Left renal pelvis (tissue), 4 donors: Measurements from ENCODE around the gene TDP1. TPM values are rescaled to one million over a fixed set of nuclear protein-coding genes. Genes with fewer than 3 reads are reported as not detected.

ENCODE experiments used
- DNase-seq, 4 donors: peaks; one replicate each; pipeline ENCODE4 v3.0.0-alpha.2; 2013; ENCODE audit warnings: low read depth in 4 of 4, low spot score in 3 of 4
- polyA plus RNA-seq, 4 donors: library from polyadenylated mRNA; unstranded; fragments of 120-200 nt; gene quantifications; one replicate each; pipeline ENCODE4 v1.2.1, GENCODE V29; 2013; ENCODE audit not compliant: insufficient read length in 4 of 4

TDP1 gene
- 10 to 100 TPM; 13.2 to 25.6 (median 23.3) TPM for polyA plus RNA-seq

DNA sequence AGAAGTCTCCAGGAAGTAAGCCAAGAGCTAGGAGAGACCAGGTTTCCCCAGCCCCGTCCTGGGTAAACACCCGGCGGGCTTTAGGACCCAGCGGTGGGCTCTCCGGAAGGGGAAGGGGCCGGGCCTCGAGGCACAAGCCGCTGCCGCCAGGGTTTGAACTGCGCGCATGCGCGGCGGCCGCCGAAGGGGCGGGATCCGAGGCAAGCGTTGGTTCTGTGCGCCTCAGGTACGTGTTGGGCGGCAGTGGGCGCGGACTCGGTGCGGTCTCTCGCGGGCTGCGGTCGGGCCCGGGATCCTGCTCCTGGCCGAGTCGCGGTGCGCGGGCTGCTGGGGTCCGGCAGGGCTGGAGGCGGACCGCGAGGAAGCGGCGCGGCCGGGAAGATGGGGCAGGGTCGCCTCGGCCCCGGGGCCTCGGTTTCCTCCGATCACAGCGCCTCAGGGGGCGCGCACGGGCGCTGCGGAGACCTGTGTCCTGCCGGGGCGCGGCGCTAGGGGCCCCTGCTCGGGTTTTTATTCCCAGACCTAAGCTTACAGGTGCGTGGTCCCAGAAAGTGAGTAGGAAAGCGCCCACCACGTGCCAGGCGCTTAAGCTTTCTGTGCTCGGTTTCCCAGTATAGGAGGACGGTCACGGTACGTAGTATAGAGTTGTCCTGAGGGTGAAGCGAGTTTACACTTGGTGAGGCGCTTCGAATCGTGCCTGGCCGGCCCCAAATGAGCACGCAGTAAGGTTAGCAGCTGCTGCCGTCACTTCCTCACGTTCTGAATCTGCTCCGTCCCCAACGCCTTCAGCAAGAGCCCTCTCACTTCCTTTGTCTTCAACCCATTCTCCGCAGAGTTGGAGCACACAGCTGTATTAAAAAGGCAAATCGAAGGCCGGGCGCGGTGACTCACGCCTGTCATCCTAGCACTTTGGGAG, at the start of gene TDP1:
Gene TDP1, plus strand, starts transcription at position 183 of the 916 bp plus-strand sequence. CDS start 7,188 bp downstream, outside the sequence.
- DNase-seq: peak; percentile 89 to 94 (median 90)

DNA sequence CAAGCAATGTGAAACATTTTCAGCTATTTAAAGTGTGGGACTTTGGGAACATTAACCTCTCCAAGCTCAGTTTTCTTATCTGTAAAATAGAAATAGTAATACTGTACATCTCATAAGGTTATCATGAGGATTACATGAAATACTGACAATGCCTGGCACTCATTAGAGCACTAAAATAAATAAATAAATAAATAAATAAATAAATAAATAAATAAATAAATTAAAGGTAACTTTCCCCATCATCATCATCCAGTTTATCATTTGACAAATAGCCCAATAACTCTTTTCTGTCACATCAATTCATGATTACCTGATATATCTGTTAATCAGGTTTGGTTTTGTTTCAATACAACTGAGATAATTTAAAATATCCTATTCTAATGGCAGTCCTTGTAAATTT, 49.7 kb upstream of the TDP1 start:
- DNase-seq: no peak

DNA sequence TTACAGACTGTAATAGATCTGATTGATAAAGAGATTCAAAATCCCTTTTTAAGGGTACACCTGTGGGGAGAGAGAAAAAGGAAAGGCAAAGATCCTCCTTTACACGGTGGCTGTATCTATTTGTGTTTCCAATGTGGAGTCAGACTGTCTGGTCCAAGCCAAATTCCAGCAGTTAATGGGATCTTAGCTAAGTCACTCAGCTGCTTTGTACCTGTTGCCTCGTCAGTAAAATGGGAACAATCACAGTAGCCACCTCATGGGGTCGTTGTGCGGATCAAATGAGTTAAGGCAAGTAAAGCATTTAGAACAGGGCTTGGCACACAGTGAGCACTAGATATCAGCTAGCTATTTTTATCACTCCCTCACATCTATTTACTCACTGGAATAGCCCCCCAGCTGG, 48.1 kb upstream of the TDP1 start:
- DNase-seq: no peak

DNA sequence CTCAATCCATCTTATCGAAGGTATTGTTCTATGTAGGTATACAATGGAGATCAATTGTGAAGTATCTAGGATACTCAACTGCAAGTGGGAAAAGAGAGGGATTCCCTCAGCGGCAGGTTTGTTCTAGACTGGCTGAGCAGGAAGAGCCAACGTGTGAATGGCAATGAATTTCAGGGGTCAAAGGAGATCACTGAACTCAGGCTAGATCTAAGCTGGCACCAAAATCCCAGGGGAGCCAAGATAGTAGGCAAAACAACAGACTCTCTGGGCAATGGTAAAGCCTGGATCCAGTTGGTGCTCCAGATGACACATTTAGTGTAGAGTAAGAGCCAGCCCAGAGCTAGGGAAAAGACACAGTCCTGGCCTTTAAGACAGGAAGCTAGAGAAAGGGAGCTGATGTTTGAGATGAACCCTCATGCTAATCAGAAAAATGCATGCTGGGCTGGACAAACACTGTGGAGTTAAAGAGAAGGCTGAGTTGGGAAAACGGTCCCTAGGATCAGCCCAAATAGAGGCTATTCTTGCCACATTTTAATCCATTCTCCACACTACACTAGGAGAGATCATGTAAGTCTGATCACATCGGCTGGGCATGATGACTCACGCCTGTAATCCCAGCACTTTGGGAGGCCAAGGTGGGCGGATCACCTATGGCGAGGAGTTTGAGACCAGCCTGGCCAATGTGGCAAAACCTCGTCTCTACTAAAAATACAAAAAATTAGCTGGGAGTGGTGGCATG, 46.8 kb upstream of the TDP1 start:
- DNase-seq: no peak

DNA sequence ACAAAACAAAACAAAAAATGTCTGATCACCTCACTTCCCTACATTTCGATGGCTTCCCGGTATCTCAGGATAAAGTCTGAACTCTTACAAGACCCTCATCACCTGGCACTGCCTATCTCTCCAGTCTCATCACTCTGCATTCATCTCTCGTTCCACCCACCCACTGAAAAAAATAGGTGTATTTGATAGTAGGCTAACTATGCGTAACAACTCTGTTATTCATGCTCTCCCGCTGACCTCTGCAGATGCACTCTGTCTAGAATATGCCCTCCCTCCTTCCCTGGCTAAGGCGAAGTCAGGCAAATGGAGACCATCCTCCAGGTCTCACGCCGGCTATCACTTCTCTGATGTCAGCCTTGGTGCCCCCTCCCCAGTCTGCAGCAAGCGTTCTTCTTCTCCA, 46.1 kb upstream of the TDP1 start:
- DNase-seq: no peak

DNA sequence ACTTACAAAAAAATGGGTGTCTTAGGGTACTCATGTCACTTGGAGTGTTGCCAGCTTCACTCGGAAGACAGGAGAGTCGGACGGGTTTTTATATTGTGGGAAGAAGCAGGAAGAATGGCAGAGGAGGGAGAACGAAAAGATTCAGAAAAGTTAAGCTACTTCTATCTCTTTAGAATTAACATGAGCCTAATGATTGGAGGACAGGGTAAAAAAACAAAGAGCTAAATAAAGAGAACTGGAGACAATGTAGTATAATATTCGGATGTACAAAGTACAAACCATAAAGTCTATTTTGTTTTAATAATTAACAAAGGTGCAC, 45.1 kb upstream of the TDP1 start:
- no peak for DNase-seq

DNA sequence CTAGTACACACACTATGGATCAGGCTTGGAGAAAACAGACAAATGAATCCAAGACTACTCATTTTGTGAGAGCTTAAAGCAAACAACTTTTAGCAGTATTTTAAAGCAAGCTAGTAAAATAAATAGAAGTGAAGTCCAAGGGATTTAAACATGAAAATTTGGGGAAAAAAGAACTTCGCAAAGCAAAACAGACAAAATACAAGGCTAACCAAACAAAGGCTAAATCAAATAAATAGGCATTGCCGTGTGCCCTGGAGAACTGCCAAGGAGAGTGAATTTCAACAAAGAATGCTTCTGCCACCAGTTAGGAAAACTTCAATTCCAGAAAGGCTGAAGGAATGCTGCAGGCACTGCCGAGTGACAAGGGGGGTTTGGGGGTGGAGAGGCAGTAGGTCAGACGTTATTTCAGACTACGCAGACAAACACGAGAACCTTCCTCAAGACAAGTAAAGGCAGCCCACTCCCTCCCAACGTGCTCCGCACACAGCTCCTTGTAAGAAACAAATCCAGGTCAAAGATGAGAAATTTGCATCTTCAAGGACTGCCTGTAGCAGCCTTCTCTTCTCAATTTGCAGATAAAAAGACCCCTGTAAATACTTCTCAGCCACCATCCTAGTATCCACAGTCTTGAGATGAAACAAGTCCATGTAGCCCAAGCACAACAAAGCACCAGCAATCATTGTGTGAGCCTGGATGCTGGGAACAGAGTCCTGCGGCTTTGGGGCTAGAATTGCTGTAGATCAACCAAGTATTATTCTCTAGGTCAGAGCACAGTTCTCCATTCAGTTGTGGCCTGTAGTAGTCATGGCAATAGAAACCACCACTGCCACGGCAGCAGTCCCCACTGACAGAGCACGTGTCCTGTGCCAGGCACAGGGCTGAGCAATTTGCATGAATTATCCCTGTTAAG, 44.5 kb upstream of the TDP1 start:
- DNase-seq: peak in 1 of 4 donors; percentile 30

DNA sequence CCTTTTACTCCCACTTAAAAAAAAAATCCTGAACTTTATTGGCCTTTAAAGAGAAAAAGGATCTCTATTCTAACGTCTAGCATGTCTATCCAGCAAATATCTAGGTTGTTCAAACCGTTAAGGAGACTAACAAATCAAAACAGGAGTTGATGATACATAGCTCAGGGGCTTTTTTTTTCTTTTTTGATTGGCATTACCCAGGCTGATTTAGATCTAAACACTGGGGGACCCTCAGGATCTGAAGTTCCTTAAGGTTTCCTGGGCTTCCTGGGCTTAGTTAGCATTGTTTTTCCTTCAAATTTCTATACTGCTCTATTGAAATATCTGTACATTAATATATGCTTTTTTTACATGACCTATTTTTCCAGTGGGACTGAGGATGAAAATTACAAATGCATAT, 43.5 kb upstream of the TDP1 start:
- no peak for DNase-seq

DNA sequence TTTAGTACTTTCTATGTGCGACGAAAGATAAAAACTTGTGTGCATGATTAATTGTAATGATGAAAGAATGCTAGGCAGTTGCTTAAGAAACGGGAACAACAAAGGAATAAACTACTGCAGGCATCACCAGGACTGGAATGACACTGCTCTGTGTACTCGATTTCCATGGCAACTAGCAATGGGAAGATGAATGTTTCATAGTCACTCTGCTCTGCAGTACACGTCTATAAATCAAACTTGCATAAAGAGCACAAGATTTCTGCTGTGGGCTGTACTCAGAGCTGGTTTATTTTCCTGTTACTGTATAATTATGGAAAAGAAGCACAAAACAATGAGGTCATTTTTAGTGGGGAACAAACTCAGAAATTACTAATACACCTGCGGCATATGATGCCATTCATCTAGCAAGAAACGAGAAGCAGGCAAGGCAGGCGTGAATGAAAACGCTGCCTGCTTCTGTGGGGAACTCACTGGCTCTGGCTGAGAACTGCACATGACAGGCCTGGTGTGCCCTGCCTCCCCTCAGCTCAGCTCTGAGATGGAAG, 43.0 kb upstream of the TDP1 start:
- DNase-seq: peak in 3 of 4 donors; percentile 45 to 64 (median 62)

DNA sequence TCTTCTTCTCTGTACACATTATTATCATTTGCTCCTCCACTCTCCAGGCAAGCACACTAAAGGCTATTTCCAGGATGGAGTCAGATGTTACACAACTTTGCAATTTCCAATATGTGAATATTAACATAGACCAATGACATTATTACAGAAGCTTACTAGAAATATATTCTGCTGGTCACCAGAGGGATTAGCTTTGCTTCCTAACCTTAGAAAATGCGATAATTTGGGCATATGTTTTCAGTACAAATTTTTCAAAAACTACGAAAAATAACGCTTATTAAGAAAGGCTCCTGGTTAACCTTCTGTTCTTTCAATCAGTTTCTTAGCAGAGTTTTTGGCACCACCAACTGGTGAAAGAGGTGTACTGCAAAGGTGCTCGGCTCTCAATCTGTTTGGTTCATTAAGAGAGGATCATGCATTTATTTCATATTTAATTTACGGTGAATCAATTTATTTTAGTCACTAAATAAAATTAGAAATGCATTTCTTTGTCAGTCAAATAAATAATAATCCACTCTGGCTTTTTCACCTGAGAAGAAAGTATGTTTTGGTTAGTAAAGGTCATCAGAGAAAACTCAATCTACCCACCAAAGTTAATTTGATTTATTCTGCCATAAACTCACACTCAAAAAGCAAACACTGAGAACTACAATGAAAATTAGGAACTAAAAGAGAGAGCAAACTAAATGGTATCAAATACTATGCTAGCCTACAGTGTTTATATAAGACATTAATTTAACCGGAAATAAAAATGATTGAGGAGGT, 40.4 kb upstream of the TDP1 start:
- peak in 2 of 4 donors; percentile 53 to 57 for DNase-seq

DNA sequence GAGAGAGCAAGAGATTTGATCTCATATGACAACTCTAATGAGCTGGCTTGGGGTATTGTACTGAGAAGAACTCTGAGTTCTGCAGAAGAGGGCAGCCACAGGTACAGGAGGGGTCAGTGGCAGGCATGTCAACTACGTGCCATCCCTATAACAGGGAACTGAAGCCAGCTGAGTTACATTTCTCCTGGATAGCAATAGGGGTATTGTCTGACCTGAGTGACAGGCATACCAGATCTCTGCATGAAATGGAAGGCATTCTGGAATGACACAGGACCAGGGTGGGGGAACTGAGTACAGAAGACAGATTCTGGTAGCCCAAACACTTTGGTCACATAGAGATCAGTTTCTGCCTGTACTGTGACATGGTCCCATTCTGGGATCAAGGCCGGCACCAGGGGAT, 37.0 kb upstream of the TDP1 start:
- DNase-seq: no peak

DNA sequence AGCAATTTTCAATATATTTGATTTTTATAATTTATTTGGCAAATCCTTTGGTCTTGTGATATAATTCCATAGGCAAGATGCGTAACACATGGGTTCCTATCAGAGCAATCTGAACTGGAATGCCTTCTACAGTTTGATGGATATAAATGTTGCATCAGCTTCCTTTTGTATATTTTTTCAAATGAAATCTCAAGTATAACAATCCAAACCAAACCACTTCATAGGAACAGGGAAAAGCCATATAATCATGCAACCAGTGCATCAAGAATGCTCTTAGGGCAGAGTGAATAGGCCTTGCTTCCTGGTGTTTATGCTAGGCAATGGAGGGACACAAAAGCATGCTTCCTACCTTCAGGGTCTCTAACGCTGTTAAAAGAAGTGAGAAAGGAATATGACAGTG, 35.7 kb upstream of the TDP1 start:
- no peak for DNase-seq

DNA sequence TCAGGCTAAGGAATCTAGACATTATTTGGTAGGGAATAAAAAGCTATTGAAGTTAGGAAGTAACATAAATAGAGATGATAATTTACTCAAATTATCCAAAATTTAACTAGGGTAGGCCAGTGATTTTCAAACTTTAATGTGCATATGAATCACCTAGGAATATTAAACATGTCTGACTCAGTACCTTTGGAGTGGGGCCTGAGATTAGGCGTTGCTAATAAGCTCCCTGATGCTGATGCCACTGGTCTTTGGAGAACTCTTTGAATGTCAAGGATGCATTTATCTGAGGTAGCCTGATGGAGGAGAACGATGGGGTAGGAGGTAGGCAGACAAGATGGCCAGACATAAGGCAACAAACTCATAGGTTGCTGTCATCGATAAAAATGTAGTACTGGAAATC, 34.4 kb upstream of the TDP1 start:
- no peak for DNase-seq

DNA sequence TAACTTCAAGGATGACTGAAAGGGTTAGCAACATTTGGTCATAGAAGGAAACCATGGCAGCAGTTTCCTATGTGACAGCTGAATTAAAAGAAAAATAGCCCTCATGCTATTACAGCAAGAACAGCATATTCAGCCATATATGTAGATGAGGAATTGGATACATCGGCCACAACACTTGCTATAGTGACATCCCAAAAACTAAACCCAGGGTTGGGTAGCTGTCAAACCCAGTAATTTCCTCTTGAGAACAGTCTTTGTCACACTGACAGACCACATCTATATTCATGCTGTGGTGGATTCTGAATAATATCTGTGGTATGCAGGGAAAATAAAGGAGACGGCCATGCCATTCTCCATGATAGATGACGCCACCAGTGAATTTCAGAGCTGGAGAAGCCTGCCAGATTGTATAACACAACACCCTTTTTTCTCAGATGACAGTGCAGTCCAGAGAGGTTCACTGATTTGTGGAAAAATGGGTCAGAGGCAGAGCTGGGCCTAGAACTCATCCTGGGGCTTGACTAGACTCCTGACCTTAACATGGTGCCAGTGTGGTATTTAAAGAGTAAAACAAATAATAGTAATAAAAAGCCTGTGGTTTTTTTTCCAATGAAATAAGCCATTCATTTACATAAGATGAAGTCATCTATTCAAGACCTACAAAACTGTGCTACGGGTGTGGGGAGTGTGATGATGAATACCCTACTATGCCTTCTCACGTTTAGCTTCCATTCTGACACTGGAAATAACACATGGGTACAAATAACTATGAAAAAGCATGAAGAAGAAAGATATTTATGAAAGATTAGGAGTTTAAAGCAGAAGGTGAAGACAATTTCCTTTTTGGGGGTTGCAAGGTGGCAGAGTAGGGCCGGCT, 33.5 kb upstream of the TDP1 start:
- no peak for DNase-seq

DNA sequence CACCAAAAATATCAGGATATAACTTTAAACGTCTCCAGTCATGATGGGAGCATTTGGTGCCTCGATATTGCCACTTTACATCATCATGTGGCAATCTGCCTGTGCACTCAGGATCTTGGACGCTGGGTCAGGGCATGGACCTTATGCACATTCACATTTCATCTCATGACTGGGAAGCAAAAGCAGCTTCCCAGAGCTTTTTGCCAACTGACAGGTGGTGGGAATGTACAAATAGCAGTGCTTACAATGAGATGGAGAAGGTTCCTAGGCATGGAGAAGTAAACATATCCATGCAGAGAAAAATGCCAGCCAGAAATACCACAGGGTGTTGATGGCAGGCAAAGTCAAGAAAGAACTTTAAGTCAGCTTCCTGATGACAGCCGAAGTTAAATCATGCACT, 31.5 kb upstream of the TDP1 start:
- DNase-seq: no peak

DNA sequence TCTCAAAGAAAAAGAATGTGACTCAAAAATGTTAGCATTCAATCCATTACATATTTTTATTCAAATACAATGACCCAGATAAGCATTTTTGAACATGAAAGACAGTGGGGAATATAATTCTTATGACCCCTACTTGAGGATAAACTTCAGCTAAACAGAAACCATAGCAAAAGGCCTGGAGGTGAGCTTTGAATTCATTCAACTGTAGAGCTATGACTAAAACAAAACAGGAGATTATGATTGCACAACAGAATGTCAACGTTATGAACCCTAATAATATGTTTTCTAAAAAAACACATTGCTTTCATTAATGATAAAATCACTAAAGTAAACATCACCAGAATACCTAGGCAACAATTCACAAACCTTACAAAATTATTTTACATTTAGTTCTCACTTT, 29.0 kb upstream of the TDP1 start:
- no peak for DNase-seq

DNA sequence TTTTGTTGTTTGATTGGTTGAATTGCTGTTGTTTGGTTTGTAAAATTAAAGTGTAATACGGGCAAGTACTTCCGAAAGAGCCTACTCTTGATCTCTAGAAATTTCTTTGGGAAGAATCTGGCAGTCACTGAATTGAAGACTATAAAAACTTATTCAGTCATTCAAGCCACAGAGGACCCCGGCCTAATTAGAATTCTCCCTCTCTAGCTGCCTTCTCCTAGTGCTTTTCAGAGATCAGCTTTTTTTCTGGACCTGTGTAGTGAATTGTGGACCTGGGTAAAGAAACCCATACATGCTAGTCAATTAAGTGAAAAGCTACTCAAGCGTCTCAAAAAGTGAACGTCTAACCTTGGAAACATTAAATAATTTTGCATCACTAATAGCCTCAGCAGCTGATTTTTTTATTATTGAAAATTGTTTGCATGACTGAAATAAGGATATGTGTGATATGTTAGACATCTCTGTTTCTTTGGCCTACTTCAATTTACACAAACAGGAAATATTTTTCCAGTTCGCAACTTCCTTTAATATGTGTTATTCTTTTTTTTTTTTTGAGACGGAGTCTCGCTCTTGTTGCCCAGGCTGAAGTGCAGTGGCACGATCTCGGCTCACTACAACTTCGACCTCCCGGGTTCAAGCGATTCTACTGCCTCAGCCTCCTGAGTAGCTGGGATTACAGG, 28.4 kb upstream of the TDP1 start:
- DNase-seq: no peak

DNA sequence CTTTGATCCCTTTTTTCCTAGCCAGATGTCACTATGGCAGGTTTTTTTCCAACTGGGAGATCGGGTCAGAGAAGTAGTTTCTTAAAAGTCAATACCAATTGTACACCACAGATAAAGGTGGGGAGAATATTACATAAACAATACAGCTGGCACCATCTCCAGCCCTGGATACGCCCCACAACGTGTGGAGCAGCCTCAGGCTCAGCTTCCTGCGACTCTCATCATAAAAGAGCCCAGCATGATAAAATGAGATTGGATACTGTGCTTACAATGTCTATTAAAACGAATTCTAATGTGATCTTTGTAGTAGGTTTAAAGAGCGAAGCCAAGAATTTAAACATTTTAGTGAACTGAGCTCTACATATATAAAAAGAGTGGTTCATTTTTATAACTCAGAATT, 22.7 kb upstream of the TDP1 start:
- no peak for DNase-seq
